Activated CD8-positive, alpha-beta memory T cell treated with anti-CD3 and anti-CD28 coated beads for 1 hour (primary cell): ENCODE data around the gene TPCN2.

Experiments used
- DNase-seq, 2 donors: peaks; one replicate each; pipeline ENCODE4 v3.0.0-alpha.2; 2020; ENCODE audit warnings: low read depth in 1 of 2; ENCODE audit errors: extremely low read depth in 1 of 2

The TPCN2 gene

GRCh38 chr11:69037074-69037473 is 11.7 kb upstream of the TPCN2 start:
- no peak for DNase-seq

- DNase-seq: no peak
These were observed 11.2 kb upstream of the TPCN2 start for GRCh38 chr11:69037544-69037943.

- no peak for DNase-seq
These were observed 9.2 kb upstream of the TPCN2 start for GRCh38 chr11:69039501-69039900.

GRCh38 chr11:69040051-69040450 is 8.7 kb upstream of the TPCN2 start:
- DNase-seq: no peak

- no peak for DNase-seq
These were observed 8.0 kb upstream of the TPCN2 start for GRCh38 chr11:69040581-69041260.

GRCh38 chr11:69041516-69041915 is 7.2 kb upstream of the TPCN2 start:
- no peak for DNase-seq

GRCh38 chr11:69044111-69045013 is 4.4 kb upstream of the TPCN2 start:
- no peak for DNase-seq

GRCh38 chr11:69048031-69048693 is 570 bp upstream of the TPCN2 start:
- no peak for DNase-seq

- no peak for DNase-seq
These were observed 747 bp downstream of the TPCN2 start for GRCh38 chr11:69049490-69049867.

- no peak for DNase-seq
These were observed 2.1 kb downstream of the TPCN2 start for GRCh38 chr11:69050592-69051380.

- no peak for DNase-seq
These were observed 2.9 kb downstream of the TPCN2 start for GRCh38 chr11:69051381-69052342.

GRCh38 chr11:69052343-69053168 is 3.8 kb downstream of the TPCN2 start:
- no peak for DNase-seq

GRCh38 chr11:69053169-69053477 is 4.4 kb downstream of the TPCN2 start:
- no peak for DNase-seq

- DNase-seq: no peak
These were observed 5.0 kb downstream of the TPCN2 start for GRCh38 chr11:69053546-69054396.

- DNase-seq: no peak
These were observed 5.9 kb downstream of the TPCN2 start for GRCh38 chr11:69054397-69055211.

- no peak for DNase-seq
These were observed 6.5 kb downstream of the TPCN2 start for GRCh38 chr11:69055212-69055586.
